ENCODE measurements around the gene DCAF5. TPM values are rescaled to one million over a fixed set of nuclear protein-coding genes. Genes with fewer than 3 reads are reported as not detected.

DCAF5 gene
- total and polyA plus RNA-seq, 2 of the 13 experiments (the other 11 are each of a cell fraction or from before 2014, with no cell fraction given): 13.4 to 31.6 TPM

- TF ChIP-seq TRIM22 (IDR thresholded peaks at IDR 0.05) (no peak), NKX3-1 (CRISPR knock-in tag; IDR thresholded peaks at IDR 0.05) (no peak), ZBED4 (CRISPR knock-in tag; IDR thresholded peaks at IDR 0.05; ENCODE audit: borderline replicate concordance) (no peak), ZSCAN25 (CRISPR knock-in tag; IDR thresholded peaks at IDR 0.05) (no peak), TFDP1 (CRISPR knock-in tag; IDR thresholded peaks at IDR 0.05; ENCODE audit: borderline replicate concordance) (no peak), ZNF343 (CRISPR knock-in tag; IDR thresholded peaks at IDR 0.05) (no peak), ZBTB43 (CRISPR knock-in tag; conservative IDR thresholded peaks at IDR 0.05) (peak; percentile 76), FOXA3 (CRISPR knock-in tag; IDR thresholded peaks at IDR 0.05) (peak; percentile 77), DDIT3 (CRISPR knock-in tag; IDR thresholded peaks at IDR 0.05) (no peak), ZFYVE20 (CRISPR knock-in tag; IDR thresholded peaks at IDR 0.05; ENCODE audit: borderline replicate concordance, low read depth) (no peak), DMAP1 (CRISPR knock-in tag; IDR thresholded peaks at IDR 0.05) (peak; percentile 56; the same call in 1 of the 2 replicates), ZNF761 (CRISPR knock-in tag; conservative IDR thresholded peaks at IDR 0.05) (no peak), ASH2L (IDR thresholded peaks at IDR 0.05; ENCODE audit: insufficient read length, low read depth, low read length) (no peak), SALL1 (CRISPR knock-in tag; IDR thresholded peaks at IDR 0.05) (peak; percentile 63; the same call in 1 of the 2 replicates), SOX5 (CRISPR knock-in tag; IDR thresholded peaks at IDR 0.05; ENCODE audit: borderline replicate concordance) (peak; percentile 95), ZBTB33 (CRISPR knock-in tag; IDR thresholded peaks at IDR 0.05) (no peak), PREB (CRISPR knock-in tag; IDR thresholded peaks at IDR 0.05) (no peak)
These were observed 59.1 kb downstream of the DCAF5 start (continued) for GRCh38 chr14:69093631-69094421.

All from HepG2 (cell line).